ENCODE measurements around the gene ZNF532.
"Not testable (repeated sequence)": the region's sequence is repeated elsewhere in the genome, so short reads cannot be mapped to it uniquely, and the experiment has no call there.

The ZNF532 gene

DNA sequence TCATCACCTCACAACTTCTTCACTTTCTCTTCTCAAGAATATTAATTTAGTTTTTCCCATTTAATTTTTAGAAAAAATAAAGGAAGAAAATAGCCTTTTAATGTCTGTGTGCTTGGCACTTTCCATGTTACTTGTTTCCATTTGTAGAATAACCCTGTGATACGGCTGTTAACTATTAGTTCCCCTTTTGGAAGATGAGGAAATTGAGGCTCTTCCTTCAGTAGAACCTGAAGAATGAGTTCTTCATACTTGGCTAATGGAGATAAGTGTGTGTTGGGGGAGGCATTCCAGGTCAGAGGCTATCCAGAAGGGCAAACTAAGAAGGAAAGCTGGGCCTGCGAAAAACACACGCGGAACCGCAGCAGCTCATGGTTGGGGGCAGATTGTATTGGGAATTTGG lies 38.3 kb downstream of the ZNF532 start:
- no peak for DNase-seq (ENCODE audit: low spot score)

GRCh38 chr18:58903533-58903932 lies 38.9 kb downstream of the ZNF532 start:
- DNase-seq (ENCODE audit: low spot score), result no peak

DNA sequence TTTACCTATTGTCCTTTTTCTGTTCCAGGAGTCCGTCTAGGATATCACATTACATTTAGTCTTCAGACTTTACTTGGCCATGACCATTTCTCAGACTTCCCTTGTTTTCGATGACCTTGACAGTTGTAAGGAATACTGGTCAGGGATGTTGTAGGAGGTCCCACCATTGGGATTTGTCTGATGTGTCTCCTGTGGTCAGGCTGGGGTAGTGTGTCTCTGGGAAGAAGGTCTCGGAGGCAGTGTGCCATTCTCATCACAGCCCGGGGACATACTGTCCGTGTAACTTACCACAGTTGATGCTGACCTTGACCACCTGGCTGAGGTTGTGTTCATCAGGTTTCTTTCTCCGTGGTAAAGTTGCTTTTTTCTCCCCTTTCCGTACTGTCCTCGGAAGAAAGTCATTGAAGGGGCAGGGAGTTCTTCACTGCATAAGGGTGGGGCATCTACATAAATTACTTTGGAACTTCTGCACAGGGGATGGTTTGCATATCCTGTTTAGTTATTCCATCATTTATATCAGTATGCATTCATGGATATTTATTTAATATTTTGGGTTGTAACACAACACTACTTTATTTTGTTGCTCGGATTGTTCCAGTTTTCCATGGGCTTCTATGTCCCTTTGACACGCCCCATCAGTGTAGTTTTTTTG lies 41.2 kb downstream of the ZNF532 start:
- DNase-seq (ENCODE audit: low spot score), result no peak

DNA sequence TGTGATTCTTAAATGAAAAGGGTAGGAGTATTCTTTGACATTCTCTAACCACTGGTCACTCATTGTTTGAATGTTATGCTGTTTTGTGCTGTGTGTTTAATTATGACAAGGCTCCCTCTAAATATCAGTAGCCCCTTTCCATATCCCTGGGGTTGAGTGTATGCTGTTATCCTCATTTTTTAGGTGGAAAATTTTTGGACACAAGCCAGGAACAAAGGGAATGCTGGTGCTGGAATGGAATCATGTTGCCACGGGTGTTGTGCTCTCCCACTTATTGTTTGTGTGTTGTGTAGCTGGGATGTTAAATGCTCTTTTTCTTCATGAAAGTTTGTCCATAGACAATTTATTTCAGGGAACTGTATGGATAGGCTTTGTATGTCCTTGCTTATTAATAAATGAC lies 43.3 kb downstream of the ZNF532 start:
- DNase-seq (ENCODE audit: low spot score), result no peak

- DNase-seq (ENCODE audit: low spot score), result no peak
These were observed 44.8 kb downstream of the ZNF532 start for GRCh38 chr18:58909521-58909920.

GRCh38 chr18:58911241-58911640 lies 46.6 kb downstream of the ZNF532 start:
- DNase-seq (ENCODE audit: low spot score), result no peak

- no peak for DNase-seq (ENCODE audit: low spot score)
These were observed 47.1 kb downstream of the ZNF532 start for GRCh38 chr18:58911766-58912165.

DNA sequence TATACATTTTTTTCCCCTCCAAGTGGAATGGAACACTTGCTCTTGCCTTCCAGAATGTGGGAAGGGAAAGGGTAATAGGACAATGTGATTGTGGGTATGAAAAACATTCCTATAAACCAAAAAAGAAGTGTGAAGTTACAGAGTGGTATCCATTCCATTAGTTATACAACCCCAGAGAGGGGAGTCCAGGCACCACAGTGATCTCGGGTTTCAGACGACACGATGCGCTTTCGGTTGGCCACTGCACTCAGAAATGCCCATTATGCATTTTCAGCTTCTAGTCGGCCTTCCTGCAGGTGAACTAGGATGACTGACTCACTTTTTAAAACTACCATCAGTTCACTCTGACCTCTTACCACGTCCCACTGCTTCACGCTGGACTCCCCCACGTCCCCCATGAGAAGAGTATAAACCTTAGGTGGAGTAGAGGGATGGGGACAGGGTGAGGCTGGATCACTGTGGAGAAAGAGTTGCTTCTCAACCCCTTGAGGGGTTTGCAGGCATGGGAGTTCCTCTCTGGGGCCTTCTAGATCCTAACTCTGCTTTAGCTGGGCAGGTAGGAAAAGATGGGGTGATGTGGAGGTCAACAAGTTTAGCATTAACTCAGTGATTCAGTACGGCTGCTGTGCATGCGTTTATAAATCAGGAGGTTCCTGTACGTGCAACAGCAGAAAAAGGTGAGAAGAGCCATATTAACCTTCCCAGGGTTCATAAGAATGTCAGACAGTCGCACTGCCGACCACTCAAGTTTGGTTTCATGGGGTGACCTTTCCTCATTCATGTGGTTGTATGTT lies 50.5 kb downstream of the ZNF532 start:
- no peak for DNase-seq (ENCODE audit: low spot score)

- no peak for DNase-seq (ENCODE audit: low spot score)
These were observed 51.3 kb downstream of the ZNF532 start for GRCh38 chr18:58915995-58916394.

DNA sequence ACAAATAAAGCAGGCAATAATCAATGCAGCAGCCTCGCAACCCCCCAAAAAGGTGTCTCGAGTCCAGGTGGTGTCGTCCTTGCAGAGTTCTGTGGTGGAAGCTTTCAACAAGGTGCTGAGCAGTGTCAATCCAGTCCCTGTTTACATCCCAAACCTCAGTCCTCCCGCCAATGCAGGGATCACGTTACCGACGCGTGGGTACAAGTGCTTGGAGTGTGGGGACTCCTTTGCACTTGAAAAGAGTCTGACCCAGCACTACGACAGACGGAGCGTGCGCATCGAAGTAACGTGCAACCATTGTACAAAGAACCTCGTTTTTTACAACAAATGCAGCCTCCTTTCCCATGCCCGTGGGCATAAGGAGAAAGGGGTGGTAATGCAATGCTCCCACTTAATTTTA lies 55.3 kb downstream of the ZNF532 start:
- not testable (repeated sequence) for DNase-seq (ENCODE audit: low spot score)

DNA sequence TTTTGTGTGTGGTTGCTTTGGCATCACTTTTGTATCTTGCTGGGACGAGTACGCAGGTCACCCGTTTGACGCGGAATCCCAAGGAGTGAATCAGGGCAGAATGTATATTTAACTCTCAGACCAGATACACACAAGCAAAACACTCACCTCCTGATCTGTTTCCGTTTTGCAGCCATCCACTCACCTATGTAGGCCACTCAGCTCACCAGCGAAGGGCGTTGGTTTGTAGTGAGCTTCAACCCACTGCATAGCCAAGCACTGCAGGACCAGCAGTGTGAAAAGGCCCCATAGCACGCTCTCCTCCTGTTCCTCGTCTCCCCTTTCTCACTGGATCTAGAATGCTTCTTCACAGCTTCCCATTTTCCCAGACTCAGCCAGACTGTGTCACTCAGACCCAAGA lies 58.3 kb downstream of the ZNF532 start:
- DNase-seq (ENCODE audit: low spot score), result no peak

DNA sequence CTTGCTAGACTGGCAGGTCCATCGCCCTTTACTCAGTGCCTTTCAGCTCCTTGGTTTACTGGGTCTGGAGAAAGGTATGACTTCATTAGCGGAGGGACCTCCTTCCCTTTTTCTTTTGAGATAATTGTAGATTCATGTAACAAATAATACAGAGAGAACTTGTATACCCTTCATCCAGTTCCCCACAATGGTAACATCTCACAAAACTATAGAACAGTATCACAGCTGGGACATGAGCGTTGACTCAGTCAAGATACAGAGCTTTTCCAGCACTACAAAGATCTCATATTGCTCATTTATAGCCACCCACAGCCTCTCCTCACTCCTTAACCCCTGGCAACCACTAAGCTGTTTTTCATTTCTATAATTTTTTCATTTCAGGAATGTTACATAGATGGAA lies 59.8 kb downstream of the ZNF532 start:
- DNase-seq (ENCODE audit: low spot score), result no peak

- no peak for DNase-seq (ENCODE audit: low spot score)
These were observed 63.0 kb downstream of the ZNF532 start for GRCh38 chr18:58927659-58928058.

GRCh38 chr18:58928386-58928785 lies 63.7 kb downstream of the ZNF532 start:
- no peak for DNase-seq (ENCODE audit: low spot score)

GRCh38 chr18:58929206-58929605 lies 64.5 kb downstream of the ZNF532 start:
- DNase-seq (ENCODE audit: low spot score), result no peak

DNA sequence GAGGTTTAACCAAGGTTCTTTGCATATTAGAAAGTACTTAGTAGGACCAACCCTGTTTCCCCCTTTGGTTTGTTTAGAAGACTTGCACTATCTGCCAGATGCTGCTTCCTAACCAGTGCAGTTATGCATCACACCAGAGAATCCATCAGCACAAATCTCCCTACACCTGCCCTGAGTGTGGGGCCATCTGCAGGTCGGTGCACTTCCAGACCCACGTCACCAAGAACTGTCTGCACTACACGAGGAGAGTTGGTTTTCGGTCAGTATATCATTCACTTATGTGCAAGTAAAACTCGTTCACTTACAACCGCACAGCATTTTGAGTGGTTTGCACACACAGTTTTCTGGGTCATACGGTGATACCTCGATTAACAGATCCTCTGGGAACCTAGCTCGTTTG lies 69.7 kb downstream of the ZNF532 start:
- no peak for DNase-seq (ENCODE audit: low spot score)

GRCh38 chr18:58934933-58935577 lies 70.4 kb downstream of the ZNF532 start:
- DNase-seq (ENCODE audit: low spot score), result no peak

DNA sequence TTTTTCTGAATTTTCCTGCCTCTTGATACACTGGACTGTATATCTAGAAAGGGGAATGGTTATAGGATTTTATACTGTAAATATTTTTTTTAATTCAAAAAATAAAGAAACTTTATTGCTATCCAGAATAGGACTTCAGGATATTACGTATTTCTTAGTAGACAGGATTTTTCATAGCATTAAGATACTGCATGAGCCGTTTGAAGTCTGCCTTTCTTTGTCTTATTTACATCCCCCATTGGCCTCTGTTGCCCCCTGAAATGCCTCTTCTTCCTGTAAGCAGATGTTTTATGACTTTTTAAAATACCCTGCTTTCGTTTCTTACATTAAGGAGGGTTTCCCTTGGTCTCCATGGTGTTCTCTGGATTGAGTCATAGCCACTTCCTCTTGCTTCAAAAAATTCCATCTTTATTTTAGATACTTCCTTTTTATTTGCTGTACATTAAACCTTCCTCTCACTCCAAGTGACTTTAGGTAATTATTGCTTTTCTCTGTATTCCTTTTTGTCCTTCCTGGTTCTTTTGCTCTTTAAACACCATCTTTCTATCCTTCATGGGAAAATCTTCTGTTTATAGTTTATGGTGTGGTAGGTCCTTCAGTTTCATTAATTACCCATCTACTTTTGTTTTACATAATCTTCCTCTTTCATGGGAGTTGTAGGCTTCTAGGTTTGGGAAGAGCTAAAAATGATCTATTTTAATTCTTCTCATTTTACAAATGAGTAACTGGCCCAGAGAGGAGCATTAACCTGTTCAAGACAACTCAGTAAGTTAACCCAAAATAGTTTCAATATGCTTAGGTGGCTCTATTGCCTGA lies 72.6 kb downstream of the ZNF532 start:
- DNase-seq (ENCODE audit: low spot score), result no peak

GRCh38 chr18:58937887-58938267 lies 73.2 kb downstream of the ZNF532 start:
- no peak for DNase-seq (ENCODE audit: low spot score)

DNA sequence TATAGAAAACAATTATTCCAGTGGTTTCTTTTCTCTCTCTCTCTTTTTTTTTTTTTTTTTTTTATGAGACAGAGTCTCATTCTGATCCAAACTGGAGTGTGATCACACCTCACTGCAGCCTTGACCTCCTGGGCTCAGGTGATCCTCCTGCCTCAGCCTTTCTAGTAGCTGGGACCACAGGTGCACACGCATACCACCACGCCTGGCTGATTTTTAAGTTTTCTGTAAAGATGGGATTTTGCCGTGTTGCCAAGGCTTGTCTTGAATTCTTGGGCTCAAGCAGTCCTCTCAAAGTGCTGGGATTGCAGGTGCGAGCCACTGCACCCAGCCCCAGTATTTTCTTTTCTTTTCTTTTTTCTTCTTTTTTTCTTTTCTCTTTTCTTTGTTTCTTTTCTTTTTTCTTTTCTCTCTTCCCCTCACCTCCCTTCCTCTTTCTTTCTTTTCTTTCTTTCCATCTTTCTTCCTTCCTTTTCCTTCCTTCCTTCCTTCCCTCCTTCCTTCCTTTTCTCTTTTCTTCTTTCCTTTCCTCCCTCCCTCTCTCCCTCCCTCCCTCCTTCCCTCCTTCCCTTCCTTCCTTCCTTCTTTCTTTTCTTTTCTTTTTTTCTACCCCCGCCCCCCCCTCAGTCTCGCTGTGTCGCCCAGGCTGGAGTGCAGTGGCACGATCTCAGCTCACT lies 76.9 kb downstream of the ZNF532 start:
- DNase-seq (ENCODE audit: low spot score), result no peak

DNA sequence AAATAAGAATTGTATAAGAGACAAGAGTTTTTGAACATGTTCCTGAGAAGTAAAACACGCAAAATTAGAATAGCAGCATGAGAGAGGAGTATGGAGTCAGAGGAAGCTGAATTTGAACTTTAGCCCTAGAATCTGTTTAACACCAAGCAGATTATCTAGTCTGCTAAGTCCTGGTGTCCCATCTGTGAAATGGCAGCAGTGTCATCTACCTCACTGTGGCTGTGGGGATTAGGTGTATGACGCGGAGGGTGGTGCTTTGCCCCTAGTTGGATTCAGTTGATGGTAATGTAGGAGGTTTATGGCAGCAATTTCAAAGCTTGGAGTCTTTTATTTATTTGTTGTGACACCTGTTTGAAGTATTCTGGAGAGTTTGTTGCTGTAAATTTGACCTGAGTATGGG lies 79.2 kb downstream of the ZNF532 start:
- DNase-seq (ENCODE audit: low spot score), result no peak

All from hematopoietic multipotent progenitor cell treated with erythropoietin and hydrocortisone succinate and interleukin-3 and kit ligand, for 15 days (in vitro differentiated cells).